SJCRH30 (cell line): ENCODE measurements around the gene CNTNAP2. TPM values are rescaled to one million over a fixed set of nuclear protein-coding genes. Genes with fewer than 3 reads are reported as not detected.
A peak's percentile ranks its signal among the peaks of the same experiment; 100 is the strongest.

Source experiments
- DNase-seq, 2 experiments: peaks; one replicate each; pipeline ENCODE4 v3.0.0-alpha.2; 2015 to 2020
- H3K27ac ChIP-seq: fragments of 250-450 bp; sonication (Bioruptor Pico); 2 replicates; pipeline ENCODE4 v1.5.1; 2020; ENCODE audit warnings: mild to moderate bottlenecking, moderate library complexity
- H3K27me3 ChIP-seq: fragments of 250-450 bp; sonication (Bioruptor Pico); 2 replicates; pipeline ENCODE4 v1.5.1; 2020; ENCODE audit warnings: mild to moderate bottlenecking, moderate library complexity
- H3K36me3 ChIP-seq: fragments of 250-450 bp; sonication (Bioruptor Pico); 2 replicates; pipeline ENCODE4 v1.5.1; 2020; ENCODE audit warnings: mild to moderate bottlenecking, moderate library complexity
- H3K4me1 ChIP-seq: fragments of 250-450 bp; sonication (Bioruptor Pico); 2 replicates; pipeline ENCODE4 v1.5.1; 2020; ENCODE audit warnings: mild to moderate bottlenecking, moderate library complexity
- H3K4me3 ChIP-seq: fragments of 250-450 bp; sonication (Bioruptor Pico); 2 replicates; pipeline ENCODE4 v1.5.1; 2020; ENCODE audit warnings: mild to moderate bottlenecking, moderate library complexity
- H3K9me3 ChIP-seq: fragments of 250-450 bp; sonication (Bioruptor Pico); replicated peaks from 2 replicates; pipeline ENCODE4 v1.5.1; 2020; ENCODE audit warnings: mild to moderate bottlenecking, moderate library complexity
- total RNA-seq: library from RNA; depleted of rRNA; stranded (reverse); fragments of >200 nt; shearing (Covaris generic); gene quantifications from 2 replicates; pipeline ENCODE4 v1.2.3, GENCODE V29; 2014

CNTNAP2 gene
- total RNA-seq, 1 experiment from 2014 or later, result not detected

GRCh38 chr7:148108381-148108780 is 1991.8 kb downstream of the CNTNAP2 start:
- peak in 1 of 2 experiments; percentile 7 for DNase-seq
- H3K36me3 ChIP-seq, result no peaks in the 10 kb centered on the region

GRCh38 chr7:148110097-148110868 is 1993.7 kb downstream of the CNTNAP2 start:
- H3K4me1 ChIP-seq, result no peaks in the 10 kb centered on the region
- H3K27me3 ChIP-seq, result peaks cover 13% of the 10 kb centered on the region; the same call in 1 of the 2 replicates
- no peaks in the 10 kb centered on the region for H3K36me3 ChIP-seq
- H3K4me3 ChIP-seq, result no peak overlapping the region
- DNase-seq, result no peak
- H3K9me3 ChIP-seq, result no peaks in the 10 kb centered on the region
- no peak overlapping the region for H3K27ac ChIP-seq

More at GRCh38 chr7:148108381-148108780, 1991.8 kb downstream of the CNTNAP2 start:
- no peaks in the 10 kb centered on the region for H3K4me1 ChIP-seq
- no peak overlapping the region for H3K27ac ChIP-seq
- no peaks in the 10 kb centered on the region for H3K9me3 ChIP-seq
- peaks cover 11% of the 10 kb centered on the region; the same call in 1 of the 2 replicates for H3K27me3 ChIP-seq
- no peak overlapping the region for H3K4me3 ChIP-seq

- no peak overlapping the region for H3K27ac ChIP-seq
These were observed 1998.2 kb downstream of the CNTNAP2 start for GRCh38 chr7:148114804-148115203.

GRCh38 chr7:148115308-148115707 is 1998.7 kb downstream of the CNTNAP2 start:
- no peaks in the 10 kb centered on the region for H3K36me3 ChIP-seq
- H3K27me3 ChIP-seq, result peaks cover 9% of the 10 kb centered on the region; the same call in 1 of the 2 replicates
- H3K9me3 ChIP-seq, result no peaks in the 10 kb centered on the region
- no peaks in the 10 kb centered on the region for H3K4me1 ChIP-seq
- no peak overlapping the region for H3K4me3 ChIP-seq
- H3K27ac ChIP-seq, result no peak overlapping the region
- no peak for DNase-seq

More at GRCh38 chr7:148114804-148115203, 1998.2 kb downstream of the CNTNAP2 start:
- no peak for DNase-seq
- Histone ChIP-seq H3K9me3 (no peaks in the 10 kb centered on the region), H3K27me3 (peaks cover 9% of the 10 kb centered on the region; the same call in 1 of the 2 replicates), H3K4me1 (no peaks in the 10 kb centered on the region), H3K36me3 (no peaks in the 10 kb centered on the region), H3K4me3 (no peak overlapping the region)

- H3K36me3 ChIP-seq, result no peaks in the 10 kb centered on the region
- H3K4me3 ChIP-seq, result no peak overlapping the region
- no peak for DNase-seq
These were observed 1999.6 kb downstream of the CNTNAP2 start for GRCh38 chr7:148116195-148116594.

GRCh38 chr7:148116829-148117403 is 2000.3 kb downstream of the CNTNAP2 start:
- no peak overlapping the region for H3K4me3 ChIP-seq
- H3K27me3 ChIP-seq, result peaks cover 12% of the 10 kb centered on the region; the same call in 1 of the 2 replicates
- no peaks in the 10 kb centered on the region for H3K9me3 ChIP-seq
- no peak for DNase-seq
- H3K27ac ChIP-seq, result no peak overlapping the region
- H3K4me1 ChIP-seq, result no peaks in the 10 kb centered on the region
- H3K36me3 ChIP-seq, result no peaks in the 10 kb centered on the region

More at GRCh38 chr7:148116195-148116594, 1999.6 kb downstream of the CNTNAP2 start:
- no peaks in the 10 kb centered on the region for H3K9me3 ChIP-seq
- peaks cover 12% of the 10 kb centered on the region; the same call in 1 of the 2 replicates for H3K27me3 ChIP-seq
- H3K27ac ChIP-seq, result no peak overlapping the region
- H3K4me1 ChIP-seq, result no peaks in the 10 kb centered on the region

GRCh38 chr7:148118371-148118770 is 2001.8 kb downstream of the CNTNAP2 start:
- Histone ChIP-seq H3K4me3 (no peak overlapping the region), H3K9me3 (no peaks in the 10 kb centered on the region), H3K27ac (no peak overlapping the region), H3K4me1 (no peaks in the 10 kb centered on the region), H3K36me3 (no peaks in the 10 kb centered on the region), H3K27me3 (peaks cover 12% of the 10 kb centered on the region; the same call in 1 of the 2 replicates)
- DNase-seq, result no peak

GRCh38 chr7:148121401-148121800 is 2004.8 kb downstream of the CNTNAP2 start:
- no peaks in the 10 kb centered on the region for H3K4me1 ChIP-seq
- H3K27me3 ChIP-seq, result 0 out of 2 replicates have a peak, but pooled peaks cover 7% of the 10 kb centered on the region
- H3K27ac ChIP-seq, result no peak overlapping the region
- H3K36me3 ChIP-seq, result no peaks in the 10 kb centered on the region
- DNase-seq, result no peak
- no peaks in the 10 kb centered on the region for H3K9me3 ChIP-seq
- H3K4me3 ChIP-seq, result no peak overlapping the region

- H3K4me3 ChIP-seq, result no peak overlapping the region
- H3K27me3 ChIP-seq, result 0 out of 2 replicates have a peak, but pooled peaks cover 4% of the 10 kb centered on the region
- H3K27ac ChIP-seq, result no peak overlapping the region
- no peaks in the 10 kb centered on the region for H3K4me1 ChIP-seq
- H3K36me3 ChIP-seq, result no peaks in the 10 kb centered on the region
- no peak for DNase-seq
- no peaks in the 10 kb centered on the region for H3K9me3 ChIP-seq
These were observed 2005.2 kb downstream of the CNTNAP2 start for GRCh38 chr7:148121847-148122246.

- no peak for DNase-seq
- no peaks in the 10 kb centered on the region for H3K4me1 ChIP-seq
- 0 out of 2 replicates have a peak, but pooled peaks cover 4% of the 10 kb centered on the region for H3K27me3 ChIP-seq
- H3K27ac ChIP-seq, result no peak overlapping the region
- H3K9me3 ChIP-seq, result no peaks in the 10 kb centered on the region
- no peaks in the 10 kb centered on the region for H3K36me3 ChIP-seq
- H3K4me3 ChIP-seq, result no peak overlapping the region
These were observed 2007.9 kb downstream of the CNTNAP2 start for GRCh38 chr7:148124477-148124876.

- DNase-seq, result no peak
- no peak overlapping the region for H3K4me3 ChIP-seq
- no peaks in the 10 kb centered on the region for H3K4me1 ChIP-seq
- no peaks in the 10 kb centered on the region for H3K9me3 ChIP-seq
- no peak overlapping the region for H3K27ac ChIP-seq
- no peaks in the 10 kb centered on the region; the same call in none of the 2 replicates for H3K27me3 ChIP-seq
- H3K36me3 ChIP-seq, result no peaks in the 10 kb centered on the region
These were observed 2010.8 kb downstream of the CNTNAP2 start for GRCh38 chr7:148127374-148127773.

- H3K4me1 ChIP-seq, result no peaks in the 10 kb centered on the region
- no peaks in the 10 kb centered on the region for H3K9me3 ChIP-seq
- no peaks in the 10 kb centered on the region for H3K36me3 ChIP-seq
- no peak overlapping the region for H3K27ac ChIP-seq
- no peak overlapping the region for H3K4me3 ChIP-seq
- H3K27me3 ChIP-seq, result no peaks in the 10 kb centered on the region; the same call in none of the 2 replicates
- DNase-seq, result no peak
These were observed 2012.4 kb downstream of the CNTNAP2 start for GRCh38 chr7:148129023-148129422.

GRCh38 chr7:148135116-148135515 is 2018.5 kb downstream of the CNTNAP2 start:
- H3K36me3 ChIP-seq, result no peaks in the 10 kb centered on the region
- DNase-seq, result no peak
- H3K4me3 ChIP-seq, result no peak overlapping the region
- H3K27ac ChIP-seq, result no peak overlapping the region
- H3K9me3 ChIP-seq, result no peaks in the 10 kb centered on the region
- peaks cover 4% of the 10 kb centered on the region for H3K27me3 ChIP-seq
- peaks cover 3% of the 10 kb centered on the region; the same call in 1 of the 2 replicates for H3K4me1 ChIP-seq

GRCh38 chr7:148135997-148136396 is 2019.4 kb downstream of the CNTNAP2 start:
- H3K9me3 ChIP-seq, result no peaks in the 10 kb centered on the region
- peaks cover 3% of the 10 kb centered on the region; the same call in 1 of the 2 replicates for H3K4me1 ChIP-seq
- no peak for DNase-seq
- peaks cover 4% of the 10 kb centered on the region for H3K27me3 ChIP-seq
- no peak overlapping the region for H3K4me3 ChIP-seq
- H3K27ac ChIP-seq, result no peak overlapping the region
- H3K36me3 ChIP-seq, result no peaks in the 10 kb centered on the region

GRCh38 chr7:148142660-148143248 is 2026.2 kb downstream of the CNTNAP2 start:
- Histone ChIP-seq H3K4me1 (no peaks in the 10 kb centered on the region; the same call in 1 of the 2 replicates), H3K27ac (no peak overlapping the region), H3K4me3 (no peak overlapping the region), H3K36me3 (no peaks in the 10 kb centered on the region), H3K9me3 (no peaks in the 10 kb centered on the region), H3K27me3 (peaks cover 4% of the 10 kb centered on the region)
- peak; percentile 19 to 65 for DNase-seq
